ENCODE data around the gene GNG4. TPM values are rescaled to one million over a fixed set of nuclear protein-coding genes. Genes with fewer than 3 reads are reported as not detected.

Gene GNG4
- total RNA-seq, 4 donors from 2014 or later = not detected

GRCh38 chr1:235661568-235661967 is 12.0 kb upstream of the GNG4 start:
- TF ChIP-seq CTCF (IDR thresholded peaks at IDR 0.05; ENCODE audit: low read depth) = no peak

DNA sequence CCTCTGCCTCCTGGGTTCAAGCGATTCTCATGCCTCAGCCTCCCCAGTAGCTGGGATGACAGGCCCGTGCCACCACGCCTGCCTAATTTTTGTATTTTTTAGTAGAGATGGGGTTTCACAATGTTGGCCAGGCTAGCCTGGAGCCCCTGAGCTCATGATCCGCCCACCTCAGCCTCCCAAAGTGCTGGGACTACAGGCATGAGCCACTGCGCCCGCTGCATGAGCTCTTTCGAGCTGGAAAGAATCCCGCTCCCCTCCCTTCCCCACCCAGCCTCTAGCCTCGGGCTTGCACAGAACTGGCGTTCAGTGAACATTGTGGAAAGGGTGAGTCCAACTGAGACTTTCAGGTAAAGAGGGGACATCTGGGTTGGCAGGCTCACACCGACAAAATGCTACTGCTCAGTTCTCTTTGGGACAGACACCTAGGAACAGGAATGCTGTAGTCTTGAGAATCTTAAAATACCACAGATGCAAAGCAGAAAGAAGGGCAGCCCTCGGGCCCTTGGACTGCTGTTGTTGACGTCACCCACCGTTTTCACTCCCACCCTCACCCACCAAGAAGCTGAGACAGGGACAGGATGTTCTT is 9.7 kb upstream of the GNG4 start:
- no peak for TF ChIP-seq CTCF (IDR thresholded peaks at IDR 0.05; ENCODE audit: low read depth)

GRCh38 chr1:235657747-235658526 is 8.4 kb upstream of the GNG4 start:
- no peak for TF ChIP-seq CTCF (IDR thresholded peaks at IDR 0.05; ENCODE audit: low read depth)

- no peak for TF ChIP-seq CTCF (IDR thresholded peaks at IDR 0.05; ENCODE audit: low read depth)
These were observed 7.7 kb upstream of the GNG4 start for GRCh38 chr1:235657269-235657668.

GRCh38 chr1:235652364-235652763 is 2.8 kb upstream of the GNG4 start:
- TF ChIP-seq CTCF (IDR thresholded peaks at IDR 0.05; ENCODE audit: low read depth) = no peak

- no peak for TF ChIP-seq CTCF (IDR thresholded peaks at IDR 0.05; ENCODE audit: low read depth)
These were observed 1.7 kb upstream of the GNG4 start for GRCh38 chr1:235651170-235651806.

Data from subcutaneous adipose tissue (tissue), 4 donors.